ENCODE results near the gene ZFR.
"Not testable (repeated sequence)": the region's sequence is repeated elsewhere in the genome, so short reads cannot be mapped to it uniquely, and the experiment has no call there.

The ZFR gene

GRCh38 chr5:32449262-32449661 lies 4.7 kb upstream of the ZFR start:
- no peak for DNase-seq

- no peak for DNase-seq
Observed at GRCh38 chr5:32446630-32447029, 2.1 kb upstream of the ZFR start.

DNA sequence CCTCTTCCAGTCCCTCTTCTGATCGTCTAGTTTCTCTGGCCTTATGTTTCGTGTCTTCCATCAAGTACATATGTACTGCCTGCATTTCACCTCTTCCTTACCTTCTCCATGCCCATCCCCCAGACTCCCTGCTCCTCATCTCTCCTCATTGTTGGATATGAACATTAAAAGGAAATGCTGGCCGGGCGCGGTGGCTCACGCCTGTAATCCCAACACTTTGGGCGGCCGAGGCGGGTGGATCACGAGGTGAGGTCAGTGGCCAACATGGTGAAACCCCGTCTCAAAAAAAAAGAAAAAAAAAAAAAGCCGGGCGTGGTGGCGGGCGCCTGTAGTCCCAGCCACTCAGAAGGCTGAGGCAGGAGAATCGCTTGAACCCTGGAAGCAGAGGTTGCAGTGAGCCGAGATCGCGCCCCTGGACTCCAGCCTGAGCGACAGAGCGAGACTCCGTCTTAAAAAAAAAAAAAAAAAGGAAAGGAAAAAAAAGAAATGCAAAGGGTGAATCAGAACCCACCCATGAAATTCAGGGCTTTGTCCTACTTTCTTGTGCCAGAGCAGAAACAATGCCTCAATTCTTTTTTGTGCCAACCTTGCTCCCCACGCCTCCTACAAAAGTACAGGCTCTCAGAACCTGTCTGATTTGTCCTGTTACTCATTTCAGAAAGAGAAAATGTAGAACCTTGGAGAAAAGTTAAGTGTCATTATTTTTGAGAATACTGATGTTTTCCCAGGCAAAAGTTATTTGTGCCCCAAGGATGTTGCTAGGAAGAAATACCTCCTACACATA lies 1.5 kb upstream of the ZFR start:
- no peak for DNase-seq

DNA sequence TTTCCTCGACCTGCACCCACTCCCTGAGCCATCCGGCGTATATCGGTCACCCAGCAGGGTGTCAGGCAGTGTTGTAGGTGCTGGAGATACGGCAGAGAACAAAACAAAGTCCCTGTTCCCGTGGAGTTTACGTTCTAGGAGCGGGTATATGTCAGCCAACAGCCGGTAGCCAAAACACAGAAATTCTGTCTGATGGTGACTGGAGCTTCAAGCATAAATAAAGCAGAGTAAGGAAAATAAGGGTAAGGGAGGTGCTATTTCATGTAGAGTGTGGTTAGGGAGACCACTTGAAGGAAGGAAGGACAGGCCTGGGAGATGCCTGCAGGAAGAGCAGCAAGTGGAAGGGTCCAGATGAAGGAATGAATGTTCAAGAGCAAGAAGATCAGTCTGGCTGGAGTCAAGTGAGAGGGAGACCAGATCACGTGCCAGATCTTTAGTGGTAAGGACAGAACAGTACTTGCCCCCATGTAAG lies 783 bp upstream of the ZFR start:
- peak; percentile 23 for DNase-seq

GRCh38 chr5:32443541-32444430 lies 754 bp downstream of the ZFR start:
- DNase-seq, result peak; percentile 54

- no peak for DNase-seq
Observed at GRCh38 chr5:32443145-32443540, 1.4 kb downstream of the ZFR start.

GRCh38 chr5:32439086-32439642 lies 5.4 kb downstream of the ZFR start:
- no peak for DNase-seq

GRCh38 chr5:32436553-32437242 lies 7.8 kb downstream of the ZFR start:
- no peak for DNase-seq

DNA sequence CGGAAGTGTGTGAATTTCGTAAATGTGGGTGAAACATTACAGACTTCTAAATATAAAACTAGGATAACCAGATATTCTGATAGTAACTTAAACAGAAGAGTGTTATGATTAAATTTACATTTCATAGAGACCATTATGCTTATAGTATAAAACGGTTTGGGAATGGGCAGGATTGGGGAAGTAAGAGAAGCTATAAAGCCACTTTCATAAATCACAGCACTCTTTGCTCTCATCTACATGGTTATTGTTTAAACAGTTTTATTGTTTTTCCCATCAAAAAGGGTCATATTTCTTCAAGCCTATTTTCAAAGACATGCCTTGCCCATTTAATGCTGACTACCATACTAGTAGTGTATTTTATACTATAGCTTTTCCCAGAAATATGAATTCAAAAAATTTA lies 9.2 kb downstream of the ZFR start:
- no peak for DNase-seq

GRCh38 chr5:32434221-32434620 lies 10.3 kb downstream of the ZFR start:
- DNase-seq, result no peak

DNA sequence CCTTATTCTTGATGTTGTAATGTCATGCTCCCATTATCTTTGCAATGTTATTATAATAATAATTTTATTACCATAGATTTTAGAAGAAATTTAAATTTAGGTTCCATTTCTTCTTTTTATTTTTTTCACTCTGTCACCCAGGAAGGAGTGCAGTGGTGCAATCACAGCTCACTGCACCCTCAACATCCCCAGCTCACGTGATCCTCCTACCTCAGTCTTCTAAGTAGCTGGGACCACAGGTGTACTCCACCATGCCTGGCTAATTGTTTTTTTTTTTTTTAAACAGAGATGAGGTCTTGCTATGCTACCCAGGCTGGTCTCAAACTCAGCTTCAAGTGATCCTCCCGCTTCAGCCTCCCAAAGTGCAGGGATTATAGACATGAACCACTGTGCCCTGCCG lies 11.9 kb downstream of the ZFR start:
- DNase-seq, result no peak

- DNase-seq, result not testable (repeated sequence)
Observed at GRCh38 chr5:32430825-32431224, 13.7 kb downstream of the ZFR start.

GRCh38 chr5:32428426-32428825 lies 16.1 kb downstream of the ZFR start:
- no peak for DNase-seq

DNA sequence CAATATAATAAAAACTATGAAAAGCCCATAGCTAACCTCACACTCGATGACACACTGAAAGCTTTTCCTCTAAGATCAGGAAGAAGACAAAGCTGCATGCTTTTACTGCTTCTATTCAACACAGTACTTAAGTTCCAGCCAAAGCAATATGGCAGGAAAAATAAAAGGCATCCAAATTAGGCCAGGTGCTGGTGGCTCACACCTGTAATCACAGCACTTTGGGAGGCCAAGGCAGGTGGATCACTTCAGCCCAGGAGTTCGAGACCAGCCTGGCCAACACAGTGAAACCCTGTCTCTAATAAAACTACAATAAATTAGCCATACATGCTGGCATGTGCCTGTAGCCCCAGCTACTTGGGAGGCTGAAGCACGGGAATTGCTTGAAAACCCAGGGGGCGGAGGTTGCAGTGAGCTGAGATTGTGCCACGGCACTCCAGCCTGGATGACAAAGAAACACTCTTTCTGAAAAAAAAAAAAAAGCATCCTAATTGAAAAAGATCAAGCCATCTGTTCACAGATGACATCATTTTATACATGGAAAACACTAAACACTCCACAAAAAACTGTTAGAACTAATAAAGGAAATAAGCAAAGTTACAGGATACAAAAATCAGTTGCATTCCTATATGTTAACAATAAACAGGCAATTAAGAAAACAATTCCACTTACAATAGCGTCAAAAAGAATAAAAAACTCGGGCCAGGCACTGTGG lies 17.9 kb downstream of the ZFR start:
- no peak for DNase-seq

DNA sequence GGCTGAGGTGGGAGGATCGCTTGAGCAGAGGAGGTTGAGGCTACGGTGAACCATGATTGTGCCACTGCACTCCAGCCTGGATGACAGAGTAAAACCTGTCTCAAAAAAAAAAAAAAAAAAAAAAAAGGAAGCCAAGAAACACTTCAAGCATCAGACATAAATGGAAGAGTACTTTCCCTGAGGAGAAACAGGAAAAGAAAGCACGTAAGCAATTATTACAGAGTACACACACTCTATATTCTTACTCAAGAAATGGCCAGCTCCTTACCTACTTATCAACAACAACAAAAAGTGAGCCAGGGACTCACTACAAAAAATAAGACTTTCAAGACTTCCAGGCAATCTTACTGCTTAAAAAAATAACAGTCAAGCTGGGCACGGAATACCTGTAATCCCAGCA lies 21.8 kb downstream of the ZFR start:
- no peak for DNase-seq

- DNase-seq, result no peak
Observed at GRCh38 chr5:32421075-32421474, 23.5 kb downstream of the ZFR start.

GRCh38 chr5:32420506-32420905 lies 24.0 kb downstream of the ZFR start:
- no peak for DNase-seq

DNA sequence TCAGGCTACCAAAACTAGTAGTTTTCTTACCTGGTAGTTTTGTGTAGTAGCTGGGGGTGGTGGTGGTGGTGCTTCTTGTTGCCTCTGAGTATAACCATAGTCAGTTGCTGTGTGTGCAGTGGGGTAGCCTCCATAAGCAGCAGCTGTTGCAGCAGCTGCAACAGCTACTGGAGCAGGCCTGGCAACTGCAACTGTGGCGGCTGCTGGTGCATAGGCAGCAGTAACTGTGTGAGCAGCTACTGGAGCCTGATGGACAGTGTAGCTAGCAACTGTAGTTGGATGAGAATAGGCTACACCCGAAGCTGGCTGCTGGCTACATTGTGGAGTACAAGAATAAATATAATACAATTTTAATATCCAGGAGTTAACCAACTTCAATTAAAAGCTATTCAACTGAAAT lies 24.7 kb downstream of the ZFR start:
- no peak for DNase-seq

DNA sequence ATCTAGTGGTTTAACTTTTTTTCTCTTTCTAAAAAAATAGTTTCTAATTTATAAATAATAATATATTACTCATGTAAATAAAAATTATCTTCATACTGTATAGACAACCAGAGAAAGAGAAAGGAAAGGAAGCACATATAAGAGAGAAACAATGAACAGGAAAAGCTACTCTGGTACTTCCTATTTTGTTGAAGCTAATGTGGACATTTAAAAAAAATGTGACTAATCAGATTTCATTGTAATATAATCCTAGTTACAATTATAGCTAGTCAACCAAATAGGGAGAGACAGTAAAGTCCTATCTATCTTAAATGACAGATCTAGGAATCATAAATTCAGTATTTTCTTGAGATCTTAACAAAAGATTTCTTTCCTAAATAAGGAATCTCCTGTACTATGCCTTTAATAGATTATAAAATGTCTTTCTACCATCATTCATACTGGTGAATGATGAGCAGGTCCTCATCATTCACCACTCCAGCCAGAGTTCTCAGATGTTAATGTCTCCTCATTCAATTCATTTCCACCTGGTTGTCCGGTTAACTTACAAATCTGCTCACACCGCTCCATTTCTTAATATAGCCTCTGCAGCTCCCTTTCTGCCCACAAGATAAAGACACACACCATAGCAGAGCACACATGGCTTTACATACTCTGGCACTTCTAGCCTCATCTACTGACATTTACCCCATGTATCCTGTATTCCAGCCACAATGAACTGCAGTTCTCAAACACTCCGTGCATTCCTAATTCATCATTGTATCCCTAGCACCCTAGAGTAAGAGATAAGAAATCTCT lies 30.9 kb downstream of the ZFR start:
- no peak for DNase-seq

DNA sequence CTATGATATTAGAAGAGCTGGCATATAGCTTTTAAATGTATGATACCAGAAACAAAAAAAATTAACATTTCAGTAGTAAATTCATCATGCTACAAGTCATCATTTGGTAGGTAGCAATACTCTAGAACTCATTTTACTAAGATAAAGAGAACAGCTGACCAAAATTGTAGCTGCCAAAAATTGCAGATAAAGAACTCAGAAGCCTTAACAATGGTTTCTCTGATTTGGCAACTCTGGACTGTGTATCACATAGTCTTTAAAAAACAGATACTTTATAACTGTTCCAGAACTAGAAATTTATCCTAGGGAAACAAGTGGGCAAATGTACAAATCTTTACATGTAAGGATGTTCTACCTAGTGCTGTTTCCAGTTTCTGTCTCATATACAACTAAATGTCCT lies 33.9 kb downstream of the ZFR start:
- DNase-seq, result no peak

DNA sequence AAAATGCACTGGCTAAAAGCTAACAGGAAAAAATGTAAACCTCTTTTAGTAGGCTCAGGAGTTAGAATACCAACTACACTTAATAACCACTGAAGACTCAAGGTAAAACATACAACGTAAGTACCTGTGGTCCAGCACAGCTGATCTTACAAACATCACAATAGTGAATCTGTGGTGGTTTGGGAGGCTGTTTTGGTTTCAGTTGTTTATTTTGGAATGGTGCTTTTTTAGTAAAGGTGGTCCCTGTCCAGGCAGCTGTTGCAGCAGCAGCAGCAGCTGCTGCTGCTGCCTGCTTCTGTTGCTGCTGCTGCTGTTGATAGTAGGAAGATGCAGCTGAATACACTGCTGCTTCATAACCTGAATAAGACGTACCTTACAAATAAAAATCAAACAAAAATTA lies 37.9 kb downstream of the ZFR start:
- no peak for DNase-seq

DNA sequence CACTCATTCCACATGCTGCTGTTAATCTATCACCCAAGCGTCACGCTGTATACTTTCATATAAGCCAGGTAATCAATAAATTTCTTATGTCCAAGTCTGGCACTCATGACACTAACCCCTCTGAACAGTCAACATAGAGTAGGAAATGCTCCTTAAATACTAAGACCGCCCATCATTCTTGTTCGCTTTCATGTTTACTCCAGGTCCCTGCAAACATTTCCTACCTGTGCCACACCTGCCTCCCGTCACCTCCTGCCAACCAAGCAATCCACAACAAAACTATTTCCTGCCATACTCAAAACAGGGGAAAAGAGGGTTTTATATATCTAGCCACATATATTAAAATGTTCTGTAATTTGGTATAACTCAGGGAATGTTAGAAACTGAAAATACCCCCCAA lies 39.0 kb downstream of the ZFR start:
- DNase-seq, result no peak
